NCI-H446 treated with DMSO at 0.1 percent for 48 hours (cell line): ENCODE results near the gene FNDC5.
"Not testable (repeated sequence)": the region's sequence is repeated elsewhere in the genome, so short reads cannot be mapped to it uniquely, and the experiment has no call there.

Experiments used
- DNase-seq: peaks from one replicate; lab custom pipeline; 2025; lab: John Stamatoyannopoulos, UW

Gene FNDC5

DNA sequence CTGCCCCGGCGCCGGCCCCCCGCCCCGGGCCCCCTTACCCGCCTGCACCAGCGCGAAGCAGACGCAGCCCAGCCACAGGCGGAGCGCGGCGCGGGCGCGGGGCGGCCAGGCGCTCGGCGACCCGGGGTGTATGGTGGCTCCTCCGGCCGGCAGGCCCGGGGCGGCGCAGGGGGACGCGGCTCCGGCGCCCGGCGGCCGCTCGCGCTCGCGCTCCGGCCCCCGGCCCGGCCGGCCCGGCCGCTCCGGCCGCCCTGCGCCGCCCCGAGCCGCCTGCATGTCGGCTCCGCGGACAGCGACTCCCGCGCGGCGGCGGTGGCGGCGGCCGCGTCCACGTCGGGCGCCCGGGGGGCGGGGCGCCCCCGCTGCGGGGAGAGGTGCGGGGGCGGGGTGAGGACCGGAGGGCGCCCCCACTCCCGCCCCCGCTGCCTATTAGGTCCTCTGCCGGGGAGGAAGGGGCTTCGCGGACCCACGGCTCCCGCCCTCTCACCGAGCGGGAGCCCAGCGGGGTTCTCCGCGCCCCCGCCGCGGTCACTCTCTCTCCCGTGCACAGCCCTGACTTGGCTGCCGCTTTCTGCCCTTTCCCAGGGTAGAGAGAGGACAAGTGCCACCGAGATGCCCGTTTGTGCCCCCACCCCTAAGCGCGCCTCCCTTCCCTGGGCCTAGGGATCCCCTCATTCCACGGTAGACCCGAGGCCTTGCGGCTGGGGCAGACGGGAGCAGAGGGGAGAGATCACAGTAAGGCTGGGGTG lies at the start of gene FNDC5:
Gene FNDC5, minus strand, starts transcription at position 298 of the 749 bp plus-strand sequence.
- DNase-seq: no peak

DNA sequence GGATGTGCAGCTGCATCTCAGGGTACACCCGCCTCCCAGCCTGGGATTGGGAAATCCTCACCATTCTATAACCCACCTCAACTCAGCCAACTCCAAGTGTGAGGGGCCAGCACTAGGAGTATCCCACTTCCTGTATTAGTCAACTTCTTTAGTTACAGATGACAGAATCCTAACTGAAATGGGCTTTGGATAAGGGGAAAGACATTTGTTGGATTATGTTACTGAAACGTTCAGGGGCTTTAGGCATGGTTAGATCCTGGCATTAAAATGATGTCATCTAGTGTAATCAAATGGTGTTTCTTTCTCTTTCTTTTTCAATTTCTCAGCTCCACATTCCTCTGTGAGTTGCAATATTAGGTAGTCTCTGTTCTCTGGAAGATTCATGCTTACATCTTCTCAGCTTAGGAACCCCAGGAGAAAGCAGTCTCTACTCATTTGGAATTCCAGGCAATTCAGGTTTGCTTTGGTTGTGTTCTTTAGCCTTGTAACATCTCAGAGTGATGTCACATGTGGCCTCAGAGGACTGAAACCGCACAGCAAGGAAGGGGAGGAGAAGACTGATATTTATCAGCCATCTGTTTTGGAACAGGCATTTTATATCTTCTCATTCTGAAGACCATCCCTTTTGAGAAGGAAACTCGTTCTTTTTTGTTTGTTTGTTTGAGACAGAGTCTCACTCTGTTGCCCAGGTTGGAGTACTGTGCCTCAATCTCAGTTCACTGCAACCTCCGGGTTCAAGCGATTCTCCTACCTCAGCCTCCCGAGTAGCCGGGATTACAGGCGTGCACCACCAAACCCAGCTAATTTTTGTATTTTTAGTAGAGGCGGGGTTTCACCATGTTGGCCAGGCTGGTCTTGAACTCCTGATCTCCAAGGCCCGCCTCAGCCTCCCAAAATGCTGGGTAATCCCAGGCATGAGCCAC lies 49.4 kb upstream of the FNDC5 start:
- DNase-seq: no peak

DNA sequence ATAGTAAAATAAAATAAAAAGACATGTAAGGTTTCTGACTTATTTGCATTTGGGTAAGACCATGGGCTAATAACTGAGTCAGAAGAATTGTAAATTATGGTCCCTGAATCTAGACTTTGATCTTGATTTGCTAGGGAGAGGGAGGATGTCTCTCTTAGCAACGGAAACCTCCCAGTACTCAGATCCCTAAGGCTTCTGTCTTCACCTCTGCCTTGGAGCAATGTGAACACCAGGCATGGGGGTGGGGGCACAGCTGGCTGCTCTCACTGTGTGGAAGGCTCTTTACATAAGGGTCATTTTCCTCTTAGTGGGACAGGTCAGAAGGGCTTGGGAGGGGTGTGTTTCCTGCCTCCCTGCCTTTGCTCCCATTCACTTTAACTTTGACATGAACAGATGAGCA lies 47.5 kb upstream of the FNDC5 start:
- DNase-seq: no peak

DNA sequence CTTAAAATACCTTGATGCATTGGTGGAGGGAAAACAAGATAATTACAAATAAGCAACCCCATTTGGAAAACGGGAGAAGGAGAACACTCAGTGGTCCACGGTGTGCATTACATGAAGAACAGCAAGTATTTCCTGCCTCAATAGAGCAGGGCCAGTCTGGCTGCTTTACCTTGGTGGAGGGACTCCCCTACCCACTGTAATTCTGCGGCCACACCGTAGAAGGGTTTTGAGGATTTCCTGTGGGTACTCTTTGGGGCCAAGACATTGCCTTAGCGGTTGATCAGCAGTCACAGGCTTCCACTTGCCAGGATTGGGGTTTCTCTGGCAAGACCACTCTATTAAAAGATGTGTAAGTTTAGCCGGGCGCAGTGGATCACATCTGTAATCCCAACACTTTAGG lies 46.8 kb upstream of the FNDC5 start:
- no peak for DNase-seq

DNA sequence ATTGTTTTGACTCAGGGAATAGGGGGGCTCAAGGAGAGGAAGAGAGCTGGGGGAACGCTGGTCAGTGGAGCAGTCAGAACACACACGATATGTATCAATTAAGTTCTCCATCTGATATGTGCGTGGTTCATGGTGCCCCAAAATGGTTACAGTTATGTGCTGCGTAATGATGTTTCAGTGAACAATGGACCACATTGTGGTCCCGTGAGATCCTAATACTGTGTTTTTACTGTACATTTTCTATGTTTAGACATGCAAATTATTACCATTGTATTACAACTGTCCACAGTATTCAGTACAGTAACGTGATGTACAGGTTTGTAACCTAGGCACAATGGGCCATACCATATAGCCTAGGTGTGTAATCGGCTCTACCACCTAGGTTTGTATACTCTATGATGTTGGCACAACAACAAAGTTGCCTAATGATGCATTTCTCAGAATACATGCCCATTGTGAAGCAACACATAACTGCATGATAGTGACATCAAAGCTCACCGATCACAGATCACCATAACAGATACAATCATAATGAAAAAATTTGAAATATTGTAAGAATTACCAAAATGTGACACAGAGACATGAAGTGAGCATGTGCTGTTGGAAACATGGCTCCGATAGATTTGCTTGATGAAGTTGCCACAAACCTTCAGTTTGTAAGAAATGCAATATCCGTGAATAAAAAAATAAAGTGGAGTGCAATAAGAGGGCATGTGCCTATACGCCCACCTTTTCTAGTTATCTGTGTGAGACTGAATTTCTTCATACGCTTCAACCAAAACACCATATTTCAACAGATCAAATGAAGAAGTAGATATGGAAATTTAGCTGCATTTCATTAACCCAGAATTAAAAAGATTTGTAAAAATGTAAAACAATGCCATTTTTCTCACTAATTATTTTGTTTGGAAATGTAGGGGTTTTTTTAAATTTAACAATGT lies 45.3 kb upstream of the FNDC5 start:
- no peak for DNase-seq

DNA sequence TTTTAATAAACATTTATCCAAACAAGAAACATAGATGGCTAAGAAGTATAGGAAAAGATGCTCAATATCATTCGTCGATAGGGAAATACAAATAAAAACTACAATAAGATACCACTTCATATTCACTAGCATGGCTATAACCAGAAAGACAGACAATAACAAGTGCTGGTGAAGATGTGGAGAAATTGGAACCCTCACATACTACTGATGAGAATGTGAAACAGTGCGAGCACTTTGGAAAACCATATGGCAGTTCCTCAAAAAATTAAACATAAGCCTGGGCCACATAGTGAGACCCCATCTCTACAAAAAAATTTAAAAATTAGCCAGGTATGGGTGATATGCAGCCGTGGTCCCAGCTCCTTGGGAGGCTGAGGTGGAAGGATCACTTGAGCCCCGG lies 39.6 kb upstream of the FNDC5 start:
- DNase-seq: no peak

DNA sequence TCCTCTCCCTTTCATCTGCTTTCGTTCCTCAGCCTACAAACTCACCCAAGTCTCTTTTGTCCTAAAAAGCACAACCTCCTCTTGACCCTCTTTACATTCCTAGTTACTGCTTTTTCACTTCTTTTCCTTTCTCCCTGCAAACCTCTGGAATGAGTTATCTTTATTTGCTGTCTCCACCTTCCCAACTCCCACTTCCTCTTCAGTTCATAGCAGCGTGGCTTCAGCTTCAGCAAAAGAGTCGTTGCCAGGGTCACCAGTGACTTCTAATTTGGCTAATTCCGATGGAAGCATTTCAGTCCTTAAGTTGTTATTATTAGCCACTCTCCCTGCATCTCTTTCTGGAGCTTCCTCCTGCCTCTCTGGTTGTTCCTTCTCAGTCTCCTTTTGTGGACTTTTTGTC lies 36.7 kb upstream of the FNDC5 start:
- no peak for DNase-seq

DNA sequence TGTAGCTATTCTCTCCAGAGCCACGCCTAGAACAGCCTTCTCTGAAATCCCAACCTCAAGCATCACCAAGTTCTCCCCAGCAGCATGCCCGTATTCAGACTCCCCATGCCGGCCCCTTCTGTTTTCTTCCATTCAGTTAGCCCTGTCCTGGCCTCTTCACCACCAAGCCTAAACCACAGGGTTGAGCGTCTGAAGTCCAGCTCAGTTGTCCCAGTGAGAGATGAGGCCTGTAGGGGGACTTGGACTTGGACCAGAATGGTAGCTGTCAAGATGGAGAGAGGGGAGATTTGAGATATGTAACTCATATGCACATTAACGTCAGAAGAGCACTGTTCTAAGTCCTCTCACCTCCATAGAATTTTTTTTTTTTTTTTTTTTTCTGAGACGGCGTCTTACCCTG lies 35.9 kb upstream of the FNDC5 start:
- no peak for DNase-seq

DNA sequence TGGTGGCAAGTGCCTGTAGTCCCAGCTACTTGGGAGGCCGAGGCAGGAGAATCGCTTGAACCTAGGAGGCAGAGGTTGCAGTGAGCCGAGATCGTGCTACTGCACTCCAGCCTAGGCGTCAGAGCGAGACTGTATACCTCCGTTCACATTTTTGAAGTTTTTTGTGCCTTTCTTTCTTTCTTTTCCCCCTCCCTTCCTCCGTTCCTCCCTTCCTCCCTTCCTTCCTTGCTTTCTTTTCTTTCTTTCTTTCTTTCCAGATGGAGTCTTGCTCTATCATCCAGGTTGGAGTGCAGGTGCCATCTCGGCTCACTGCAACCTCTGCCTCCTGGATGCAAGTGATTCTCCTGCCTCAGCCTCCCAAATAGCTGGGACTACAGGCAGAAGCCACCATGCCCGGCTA lies 34.9 kb upstream of the FNDC5 start:
- not testable (repeated sequence) for DNase-seq

DNA sequence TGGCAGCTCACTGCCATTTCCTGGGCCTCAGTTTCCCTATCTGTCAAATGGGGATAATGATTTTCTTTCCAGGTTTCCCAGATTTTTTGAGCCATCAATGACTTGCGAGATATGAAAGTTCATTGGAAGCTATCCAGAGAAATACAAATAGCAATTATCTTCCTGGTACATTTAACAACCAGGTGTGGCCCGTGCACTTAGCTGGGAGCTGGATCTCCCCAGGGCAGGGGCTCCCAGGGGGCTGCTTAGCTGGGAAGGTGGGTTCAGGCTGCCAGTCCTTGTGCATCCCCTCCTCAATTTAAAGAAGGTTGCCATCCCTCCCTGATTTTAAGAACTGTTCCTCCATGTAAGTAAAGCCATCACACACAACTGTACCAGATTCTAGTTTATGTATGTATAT lies 34.1 kb upstream of the FNDC5 start:
- DNase-seq: no peak

DNA sequence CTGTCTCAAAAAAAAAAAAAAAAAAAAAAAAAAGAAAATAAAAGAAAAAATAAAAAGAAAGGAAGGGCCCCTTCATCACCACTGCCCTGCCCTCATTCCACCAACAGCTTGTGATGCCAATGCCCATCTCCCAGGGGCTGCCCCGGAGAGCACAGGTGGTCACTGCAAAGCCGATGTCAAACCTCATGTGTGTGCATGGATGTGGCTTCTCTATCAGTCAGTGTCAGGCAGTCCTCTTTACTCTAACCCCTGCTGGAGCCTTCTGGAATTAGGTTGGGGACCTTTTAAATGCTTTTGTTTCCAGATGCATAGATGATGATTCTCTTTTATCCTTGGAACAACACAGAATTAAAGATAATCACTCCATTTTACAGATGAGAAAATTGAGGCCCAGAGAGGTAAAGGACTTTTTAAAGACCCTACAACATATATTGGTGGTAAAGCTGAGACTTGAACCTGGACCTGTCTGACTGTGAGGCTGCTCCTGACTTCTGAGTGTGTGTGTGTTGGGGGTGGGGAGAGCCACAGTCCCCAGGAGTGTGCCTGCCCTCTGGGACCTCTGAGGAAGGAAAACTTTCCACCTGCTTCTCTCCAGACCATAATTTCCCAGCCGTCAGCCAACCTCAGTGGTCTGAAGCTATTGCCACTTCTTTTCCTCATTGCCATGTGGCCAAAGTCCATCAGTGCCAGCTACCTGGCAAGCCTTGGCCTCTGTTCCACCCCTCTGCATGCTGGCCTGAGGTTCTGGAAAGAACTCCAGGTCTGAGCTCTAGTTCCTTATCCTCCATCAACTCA lies 33.5 kb upstream of the FNDC5 start:
- DNase-seq: no peak

DNA sequence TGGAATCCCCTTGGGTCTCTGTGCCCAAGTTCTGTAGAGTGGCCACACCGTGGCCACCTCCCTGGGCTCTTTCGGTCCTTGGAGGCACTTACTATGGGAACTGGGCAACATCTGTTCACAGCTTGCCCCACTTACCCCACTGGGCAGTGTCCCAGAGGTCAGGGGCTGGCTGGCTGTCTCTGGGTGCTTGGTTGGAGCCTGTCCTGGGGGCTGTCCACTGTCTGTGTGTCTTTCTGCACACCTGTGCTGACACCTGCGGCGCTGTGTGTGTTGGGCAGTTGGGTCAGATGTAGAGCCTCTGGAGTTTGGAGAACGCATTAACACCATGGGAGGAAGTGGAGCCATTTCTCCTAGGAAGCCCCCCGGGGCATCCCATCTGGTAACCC lies 31.8 kb upstream of the FNDC5 start:
- no peak for DNase-seq

DNA sequence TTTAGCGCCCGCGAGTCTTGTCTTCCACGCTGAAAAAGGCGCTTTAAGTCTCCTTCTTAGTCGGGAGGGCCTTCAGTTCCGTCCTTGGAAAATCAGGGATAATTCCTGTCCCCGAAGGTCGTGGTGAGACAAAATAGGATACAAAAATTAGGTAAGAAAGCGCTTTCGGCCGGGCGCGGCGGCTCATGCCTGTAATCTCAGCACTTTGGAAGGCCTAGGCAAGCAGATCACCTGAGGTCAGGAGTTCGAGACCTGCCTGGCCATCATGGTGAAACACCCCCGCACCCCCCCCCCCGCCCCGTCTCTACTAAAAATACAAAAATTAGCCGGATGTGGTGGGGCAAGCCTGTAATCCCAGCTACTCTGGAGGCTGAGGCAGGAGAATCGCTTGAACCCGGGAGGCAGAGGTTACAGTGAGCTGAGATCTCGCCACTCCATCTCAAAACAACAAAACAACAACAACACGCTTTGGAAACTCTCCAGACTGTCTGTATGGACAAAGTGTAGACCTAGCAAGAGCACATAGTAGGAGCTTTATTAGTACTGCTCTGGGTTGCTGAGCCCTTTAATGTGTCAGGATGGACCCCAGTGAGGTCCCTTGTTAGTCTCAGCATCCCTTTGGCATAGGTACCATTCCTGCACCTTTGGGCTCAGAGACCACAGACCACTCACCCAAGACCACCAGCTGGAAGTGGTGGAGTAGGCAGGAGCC lies 31.3 kb upstream of the FNDC5 start:
- DNase-seq: no peak

DNA sequence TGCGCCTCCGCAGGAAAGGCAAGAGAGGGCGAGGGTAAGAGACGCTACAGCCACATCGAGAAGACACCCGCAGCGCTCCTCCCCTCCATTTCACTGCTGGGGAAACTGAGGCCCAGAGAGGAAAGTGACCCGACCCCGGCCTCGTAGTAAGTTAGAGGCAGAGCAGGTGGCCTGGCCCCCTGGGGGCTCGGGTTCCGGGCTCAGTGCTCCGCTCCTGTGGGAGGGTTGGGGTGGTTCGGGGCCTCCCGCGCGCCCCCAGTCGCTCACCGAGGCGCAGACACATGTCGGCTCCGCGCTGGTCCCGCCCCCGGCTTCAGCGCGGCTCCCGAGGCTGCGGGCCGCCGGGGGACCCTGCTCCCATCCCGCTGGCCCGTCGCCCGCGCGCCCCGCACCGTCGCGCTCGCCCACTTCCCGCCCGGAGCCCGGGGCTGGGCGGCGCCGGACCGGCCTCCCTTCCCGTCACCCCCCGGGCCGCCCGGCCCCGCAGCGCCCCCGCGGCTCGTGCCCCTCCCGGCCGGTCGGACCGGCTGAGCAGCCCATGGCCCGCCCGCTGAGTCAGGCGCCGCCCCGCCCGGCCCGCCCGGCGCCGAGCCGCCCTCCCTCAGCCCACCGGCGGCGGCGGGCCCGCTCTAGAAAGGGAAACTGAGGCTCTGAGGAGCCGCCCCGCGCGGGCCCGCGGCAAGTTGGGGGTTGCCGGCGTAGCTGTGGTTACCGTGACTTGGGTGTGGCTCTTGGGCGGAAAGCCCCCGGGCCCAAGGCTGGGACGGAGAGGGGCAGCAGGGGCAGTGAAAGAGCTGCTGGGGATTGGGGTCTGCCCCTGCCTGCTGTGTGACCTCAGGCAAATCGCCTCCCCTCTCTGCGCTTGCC lies 30.5 kb upstream of the FNDC5 start, which contains the start of gene TMEM54:
Gene TMEM54, minus strand, starts transcription at position 434 of the 867 bp plus-strand sequence. Its CDS starts 151 bp downstream, at position 283.
- no peak for DNase-seq

DNA sequence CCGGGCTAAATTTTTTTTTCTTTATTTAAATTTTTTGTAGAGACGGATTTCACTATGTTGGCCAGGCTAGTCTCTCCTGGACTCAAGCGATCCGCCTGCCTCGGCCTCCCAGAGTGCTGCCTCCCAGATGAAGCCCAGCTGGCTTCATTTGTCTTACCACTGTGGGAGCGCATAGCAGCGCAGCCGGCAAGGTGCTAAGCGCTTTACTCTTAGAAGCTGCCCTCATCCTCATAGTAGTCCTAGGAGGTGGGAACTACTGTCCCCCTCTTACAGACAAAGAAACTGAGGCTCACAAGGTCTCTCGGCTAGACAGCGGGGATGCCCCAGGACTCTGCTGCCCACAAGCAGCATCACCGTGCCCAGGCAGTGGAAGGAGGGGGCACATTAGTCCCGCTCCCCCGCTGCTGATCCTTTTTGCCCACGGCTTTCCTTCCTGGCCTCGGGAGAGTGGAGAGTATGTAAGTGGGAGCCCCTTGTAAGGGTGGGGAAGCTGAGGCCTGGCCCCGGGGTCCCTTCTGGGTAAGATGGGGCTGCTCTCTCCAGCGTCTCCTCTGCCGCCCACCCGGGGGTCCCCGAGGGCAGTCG lies 29.8 kb upstream of the FNDC5 start:
- DNase-seq: no peak

DNA sequence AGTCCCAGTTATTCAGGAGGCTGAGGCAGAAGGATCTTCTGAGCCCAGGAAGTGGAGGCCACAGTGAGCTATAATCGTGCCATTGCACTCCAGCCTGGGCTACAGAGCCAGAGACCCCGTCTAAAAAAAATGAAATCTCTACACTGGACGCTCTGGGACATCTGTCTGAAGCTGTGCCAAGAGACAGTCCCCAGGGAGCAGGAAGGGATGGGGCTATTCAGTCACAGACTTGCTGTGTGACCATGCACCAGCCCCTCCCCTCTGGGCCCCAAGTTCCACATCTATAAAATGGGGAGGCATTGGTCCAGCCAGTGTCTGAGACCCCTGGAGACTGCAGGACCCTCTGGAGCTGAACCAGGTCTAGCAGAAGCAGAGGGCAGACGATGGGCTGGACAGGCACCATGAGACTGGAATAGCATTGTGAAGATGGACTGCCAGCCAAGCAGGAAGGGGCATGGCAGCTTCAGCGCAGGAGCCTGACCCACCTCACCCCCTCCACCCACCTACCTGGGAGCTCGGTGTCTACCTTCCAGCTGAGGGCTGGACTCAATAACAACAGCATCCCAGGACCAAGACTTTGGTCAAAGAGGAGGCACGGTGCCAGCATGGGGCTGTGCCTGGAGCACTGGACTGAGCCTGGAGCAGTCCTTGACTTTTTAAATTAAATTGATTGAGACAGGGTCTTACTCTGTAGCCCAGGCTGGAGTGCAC lies 29.0 kb upstream of the FNDC5 start:
- no peak for DNase-seq

DNA sequence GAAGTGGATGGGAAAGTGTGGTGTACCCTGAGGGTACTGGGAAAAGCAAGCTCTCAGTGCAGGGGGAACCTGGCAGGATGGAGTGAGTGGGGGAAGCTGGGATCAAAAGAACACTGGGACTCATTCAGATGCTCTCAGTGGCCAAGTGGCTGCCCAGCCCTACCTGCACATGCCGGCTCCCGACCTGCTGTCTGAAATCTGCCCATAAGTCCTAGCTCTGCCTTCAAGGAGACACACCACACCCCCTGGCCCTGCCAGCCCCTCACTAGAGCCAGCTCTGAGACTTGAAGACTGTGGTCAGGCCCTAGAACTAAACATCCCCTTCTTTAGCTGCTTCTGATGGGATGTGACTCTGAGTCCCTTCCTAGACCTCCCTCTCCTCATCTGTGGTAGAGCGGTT lies 28.2 kb upstream of the FNDC5 start:
- no peak for DNase-seq

DNA sequence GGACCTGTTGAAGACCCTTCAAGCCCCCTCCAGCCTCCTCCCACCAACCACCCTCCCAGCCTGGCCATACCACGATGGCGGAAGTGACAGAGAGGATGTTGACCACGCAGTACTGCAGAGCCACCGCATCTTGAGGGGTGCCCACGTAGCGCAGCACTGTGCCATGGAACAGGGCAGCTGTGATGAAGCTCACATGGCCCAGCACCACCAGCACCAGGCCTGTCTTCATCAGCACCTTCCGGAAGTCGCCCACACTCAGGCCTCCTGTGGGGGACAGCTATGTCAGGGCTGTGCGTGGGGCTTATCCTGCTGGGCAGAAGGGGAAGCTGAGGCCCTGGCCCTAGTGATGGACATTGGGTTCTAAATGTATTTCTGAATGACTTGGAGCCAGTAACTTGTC lies 27.3 kb upstream of the FNDC5 start:
- no peak for DNase-seq
